Measurements from ENCODE around the gene PERCC1.
A peak's percentile ranks its signal among the peaks of the same experiment; 100 is the strongest.

PERCC1 gene

DNA sequence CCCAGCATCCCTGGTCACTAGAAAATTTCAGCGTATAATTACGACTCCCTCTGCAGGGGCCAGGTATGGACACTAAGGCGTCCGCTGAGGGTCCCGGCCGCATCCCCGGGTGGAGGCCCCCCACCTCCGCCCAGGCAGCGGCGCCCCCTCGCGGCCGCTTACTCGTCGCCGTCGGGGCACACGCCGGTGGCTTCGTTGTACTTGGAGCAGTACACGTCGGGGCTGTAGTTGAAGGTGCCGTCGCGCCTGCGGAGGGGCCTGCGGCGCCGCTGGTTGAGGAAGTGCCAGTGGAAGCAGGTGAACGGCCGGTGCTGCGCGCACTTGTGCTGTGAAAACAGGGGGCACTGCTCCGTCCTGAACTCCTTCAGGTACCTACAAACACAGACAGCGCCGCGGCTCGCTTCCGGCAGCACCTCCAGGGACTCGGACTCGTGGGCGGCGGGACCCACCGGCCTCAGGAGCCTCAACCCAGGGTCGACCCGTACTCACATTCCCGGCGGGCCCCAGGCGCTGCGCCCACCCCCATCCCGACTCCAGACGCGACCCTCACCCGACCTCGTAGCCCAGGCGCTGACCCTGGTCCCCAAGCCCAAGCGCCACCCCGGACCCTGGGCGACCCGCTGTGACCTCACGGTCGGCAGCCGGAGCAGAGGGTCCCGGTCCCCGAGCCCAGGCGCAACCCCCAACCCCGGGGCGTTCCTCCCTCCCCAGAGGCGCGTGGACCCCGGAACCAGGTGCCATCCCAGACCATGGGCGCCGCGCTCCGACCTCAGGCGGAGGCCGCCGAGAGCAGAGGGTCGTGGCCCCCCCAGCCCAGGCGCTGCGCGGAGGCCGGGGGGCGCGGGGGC lies 17.0 kb upstream of the PERCC1 start:
- DNase-seq, result no peak

- peak; percentile 8 for DNase-seq
These were observed 16.2 kb upstream of the PERCC1 start, which contains the start of gene UNKL for GRCh38 chr16:1414532-1415260. Gene UNKL (minus strand): TSS chr16:1414704. CDS start chr16:1414691, 13 bp downstream.

DNA sequence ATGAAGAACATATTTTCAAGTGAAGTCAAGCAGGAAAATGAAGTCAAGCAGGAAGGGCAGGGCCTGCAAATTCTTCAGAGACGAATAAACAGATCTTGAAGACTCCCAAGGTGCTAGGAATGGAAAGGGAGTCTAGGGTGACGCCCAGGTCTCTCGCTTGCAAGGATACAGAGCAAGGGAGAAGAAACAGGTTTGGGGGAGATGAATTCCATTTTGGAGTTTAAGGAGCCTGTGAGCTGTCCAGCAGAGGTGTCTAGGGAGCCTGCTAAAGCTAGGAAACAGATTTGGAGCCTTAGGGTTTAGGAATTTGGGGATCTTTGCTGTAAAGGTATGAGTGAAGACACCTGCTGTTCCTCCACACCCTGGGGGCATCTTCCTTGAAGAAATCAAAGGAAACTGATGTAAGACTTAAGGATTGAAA lies 14.3 kb upstream of the PERCC1 start:
- no peak for DNase-seq

GRCh38 chr16:1420111-1420539 lies 10.8 kb upstream of the PERCC1 start:
- DNase-seq, result no peak

- no peak for DNase-seq
These were observed 8.8 kb upstream of the PERCC1 start for GRCh38 chr16:1422076-1422475.

DNA sequence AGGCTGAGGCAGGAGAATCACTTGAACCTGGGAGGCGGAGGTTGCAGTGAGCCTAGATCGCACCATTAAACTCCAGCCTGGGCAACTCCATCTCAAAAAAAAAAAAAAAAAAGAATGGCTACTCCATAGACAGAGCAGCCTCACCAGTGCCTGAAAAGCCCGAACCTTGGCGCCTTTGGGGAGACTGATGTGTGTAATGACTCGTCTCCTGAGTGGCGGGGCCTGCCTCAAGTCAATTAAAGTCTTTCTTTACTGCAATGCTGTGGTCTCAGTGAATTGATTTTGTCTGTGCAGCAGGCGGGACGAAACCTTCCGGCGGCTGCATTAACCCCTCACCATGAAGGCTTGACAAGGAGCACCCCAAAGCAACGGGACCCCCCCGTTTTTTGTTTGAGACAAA lies 6.8 kb upstream of the PERCC1 start:
- no peak for DNase-seq

DNA sequence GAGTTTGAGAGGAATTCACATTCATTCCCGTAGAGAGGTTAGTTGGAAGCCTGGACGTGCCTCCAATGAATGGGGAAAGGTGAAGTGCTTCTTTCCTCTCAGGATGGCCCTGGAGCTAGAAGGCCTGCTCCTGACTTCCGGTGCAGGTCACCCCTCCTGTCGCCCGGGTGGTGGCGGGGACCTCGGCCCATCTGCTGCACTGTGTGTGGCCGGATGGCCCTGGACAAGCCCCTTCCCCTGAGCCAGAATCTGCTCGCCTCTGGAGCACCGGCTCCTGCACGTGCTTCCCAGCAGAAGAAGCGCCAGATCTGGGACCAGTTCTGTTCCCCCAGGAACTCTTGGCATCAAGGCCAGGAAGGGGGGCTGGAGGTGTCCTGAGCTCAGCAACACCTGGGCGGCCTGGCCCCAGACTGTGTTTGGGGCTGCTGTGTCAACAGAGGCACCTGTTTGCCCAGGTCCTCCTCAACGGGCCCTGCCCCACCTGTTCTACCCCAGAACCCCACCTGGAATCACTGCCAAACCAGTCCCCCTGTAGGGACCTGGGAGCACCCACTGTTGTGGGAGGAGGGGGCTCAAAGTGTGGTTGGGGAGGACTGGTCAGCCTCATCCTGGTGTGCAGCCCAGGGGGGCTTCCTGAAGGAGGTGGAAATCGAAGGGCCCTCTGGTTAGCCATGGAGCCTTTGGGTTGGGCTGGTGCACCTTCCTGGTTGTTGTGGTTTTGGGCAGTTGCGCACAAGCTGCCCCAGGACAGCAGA lies 5.1 kb upstream of the PERCC1 start:
- no peak for DNase-seq

- DNase-seq, result no peak
These were observed 4.0 kb upstream of the PERCC1 start for GRCh38 chr16:1426734-1427471.

DNA sequence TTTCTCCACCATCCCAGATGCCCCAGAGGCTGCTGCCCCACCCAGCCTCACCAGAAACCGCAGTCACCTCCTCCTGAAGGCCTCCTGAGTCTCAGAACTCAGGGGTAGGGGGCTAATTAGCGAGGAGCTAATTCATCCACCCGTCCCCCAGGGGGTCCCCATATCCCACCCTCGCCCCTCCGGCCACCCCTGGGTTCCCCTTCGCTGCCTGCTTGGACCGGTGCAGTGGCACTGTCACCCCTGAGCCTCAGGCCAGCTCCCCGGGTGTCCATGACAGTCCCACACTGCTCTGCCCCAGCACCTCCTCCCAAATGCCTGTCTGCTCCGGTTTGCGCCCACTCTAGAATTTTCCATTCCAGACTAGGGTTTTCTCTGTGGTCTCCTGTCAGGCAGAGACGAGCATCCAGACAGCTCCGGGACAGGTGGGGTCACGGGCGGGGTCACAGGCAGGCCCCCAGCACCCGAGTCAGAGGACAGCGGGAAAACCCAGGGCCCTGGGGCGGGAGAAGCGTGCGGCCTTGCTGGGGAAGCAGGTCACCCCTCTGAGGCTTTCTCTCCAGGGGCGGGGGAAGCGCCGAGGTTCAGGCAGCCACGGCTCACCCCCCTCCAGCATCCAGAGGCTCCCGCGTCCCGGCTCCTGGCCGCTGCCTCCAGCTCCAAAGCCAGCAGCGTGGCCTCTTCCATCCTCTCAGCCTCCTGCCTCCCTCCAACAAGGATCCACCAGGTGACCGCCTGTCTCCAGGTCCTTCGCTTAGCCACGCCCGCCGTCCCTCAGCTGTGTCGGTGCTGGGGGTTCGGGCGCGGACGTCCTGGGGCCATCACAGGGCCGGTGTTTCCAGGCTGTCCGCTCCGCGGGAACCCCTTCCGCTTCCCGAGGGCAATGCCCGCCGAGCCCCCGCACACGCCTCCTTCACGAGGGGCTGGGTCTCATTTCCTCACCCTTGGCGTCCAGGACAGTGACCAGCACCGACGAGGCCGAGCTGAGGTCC lies 3.1 kb upstream of the PERCC1 start:
- DNase-seq, result no peak

DNA sequence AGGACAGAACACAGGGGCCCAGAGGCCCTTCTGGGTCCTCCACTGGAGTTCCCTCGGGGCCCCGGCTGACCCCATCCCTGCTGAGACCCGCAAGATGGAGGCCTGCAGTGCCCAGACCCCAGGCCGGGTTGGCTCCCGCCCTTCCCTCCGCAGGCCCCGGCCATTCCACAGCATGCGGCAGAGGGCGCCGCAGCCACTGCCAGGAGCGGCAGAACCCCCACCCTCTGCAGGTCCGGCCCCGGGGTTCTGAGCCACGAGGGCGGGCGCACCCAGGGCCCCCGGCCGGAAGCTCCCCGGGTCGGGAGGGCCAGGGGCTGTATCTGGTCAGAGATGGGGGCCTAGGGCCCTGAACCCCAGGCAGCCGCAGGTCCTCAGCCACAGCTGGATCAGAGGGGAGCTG lies 2.4 kb upstream of the PERCC1 start:
- DNase-seq, result no peak

- no peak for DNase-seq
These were observed 1.9 kb upstream of the PERCC1 start for GRCh38 chr16:1429012-1429411.

GRCh38 chr16:1429631-1430030 lies 1.2 kb upstream of the PERCC1 start:
- DNase-seq, result no peak

DNA sequence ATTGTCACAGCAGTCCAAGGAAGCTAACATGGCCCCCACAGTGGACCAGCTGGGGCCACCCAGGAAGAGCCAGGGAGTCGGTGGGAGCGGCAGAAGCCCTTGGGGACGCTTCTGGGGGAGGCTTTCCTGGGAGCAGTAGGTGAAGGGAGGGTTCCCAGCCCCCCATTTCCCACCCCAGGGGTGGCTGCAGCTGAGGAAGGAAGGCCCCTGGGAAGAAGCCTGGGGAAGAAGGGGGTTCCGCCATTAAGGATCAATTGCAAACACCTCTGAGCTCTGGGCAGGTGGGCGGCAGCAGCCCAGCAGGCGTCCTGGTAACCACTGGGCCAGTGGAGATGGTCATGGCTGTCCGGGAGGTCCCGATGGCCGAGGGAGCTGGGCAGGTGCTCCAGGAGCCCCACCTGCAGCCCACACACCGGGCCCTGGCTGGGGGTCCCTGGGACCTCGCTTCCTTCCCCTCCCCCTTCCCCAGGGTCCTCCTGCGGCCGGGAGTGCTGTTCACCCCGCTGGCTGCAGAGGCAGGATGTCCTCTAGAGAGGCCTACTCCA lies 592 bp upstream of the PERCC1 start:
- DNase-seq, result no peak

DNA sequence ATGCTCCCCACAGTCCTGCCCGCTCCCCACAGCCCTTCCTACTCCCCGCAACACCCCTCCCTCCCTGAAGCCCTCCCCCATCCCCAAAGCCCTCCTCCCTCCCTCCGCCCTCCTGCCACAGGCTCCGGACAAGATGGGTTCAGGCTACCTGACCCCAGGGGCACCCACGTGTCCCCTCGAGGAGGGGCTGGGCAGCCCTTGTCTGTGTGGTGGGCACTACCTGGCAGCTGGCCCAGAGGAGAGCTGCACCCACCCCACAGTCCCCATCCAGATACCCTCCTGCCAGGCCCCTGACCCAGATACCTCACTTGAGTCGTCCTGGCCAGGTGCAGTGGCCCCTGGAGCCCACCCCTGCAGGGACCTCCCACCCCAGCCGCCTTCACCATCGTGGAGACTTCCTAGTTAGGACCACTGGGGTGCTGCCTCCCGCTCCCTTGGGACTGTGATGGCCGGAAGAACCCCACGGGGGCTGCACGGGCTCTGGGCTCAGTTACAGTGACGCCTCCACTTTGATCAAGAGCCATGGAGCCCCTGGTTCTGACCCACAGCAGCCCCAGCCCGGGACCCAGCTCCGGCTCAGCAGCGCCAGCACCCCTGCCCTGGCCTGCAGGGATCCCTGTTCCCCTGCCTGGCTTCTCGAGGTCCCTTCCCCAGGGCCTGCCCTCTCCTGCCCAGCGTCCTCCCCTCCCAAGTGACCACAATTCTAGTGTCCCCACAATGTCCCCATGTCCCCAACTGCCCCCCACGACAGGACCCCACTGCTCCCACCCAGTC lies 806 bp downstream of the PERCC1 start:
- no peak for DNase-seq

DNA sequence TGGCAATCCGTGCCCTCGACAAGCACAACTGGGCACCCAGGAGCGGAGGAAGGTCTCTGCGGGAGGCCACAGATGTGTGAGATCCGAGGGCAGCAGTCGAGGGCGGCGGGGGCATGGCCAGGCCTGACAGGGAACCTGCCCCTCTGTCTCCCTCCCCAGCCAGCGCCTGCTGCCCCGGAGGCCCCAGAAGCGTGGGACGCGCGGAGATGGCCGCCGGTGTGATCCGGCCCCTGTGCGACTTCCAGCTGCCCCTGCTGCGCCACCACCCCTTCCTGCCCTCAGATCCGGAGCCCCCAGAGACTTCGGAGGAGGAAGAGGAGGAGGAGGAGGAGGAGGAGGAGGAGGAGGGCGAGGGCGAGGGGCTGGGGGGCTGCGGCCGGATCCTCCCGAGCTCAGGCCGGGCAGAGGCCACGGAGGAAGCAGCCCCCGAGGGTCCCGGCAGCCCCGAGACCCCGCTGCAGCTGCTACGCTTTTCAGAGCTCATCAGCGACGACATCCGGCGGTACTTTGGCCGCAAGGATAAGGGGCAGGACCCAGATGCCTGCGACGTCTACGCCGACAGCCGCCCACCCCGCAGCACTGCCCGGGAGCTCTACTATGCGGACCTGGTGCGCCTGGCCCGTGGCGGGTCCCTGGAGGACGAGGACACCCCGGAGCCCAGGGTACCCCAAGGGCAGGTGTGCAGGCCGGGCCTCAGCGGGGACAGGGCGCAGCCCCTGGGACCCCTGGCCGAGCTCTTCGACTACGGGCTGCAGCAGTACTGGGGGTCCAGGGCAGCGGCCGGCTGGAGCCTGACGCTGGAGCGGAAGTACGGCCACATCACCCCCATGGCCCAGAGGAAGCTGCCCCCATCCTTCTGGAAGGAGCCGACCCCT lies 1.7 kb downstream of the PERCC1 start:
- no peak for DNase-seq

GRCh38 chr16:1433263-1433560 lies 2.3 kb downstream of the PERCC1 start:
- DNase-seq, result no peak

GRCh38 chr16:1433756-1434155 lies 2.9 kb downstream of the PERCC1 start:
- no peak for DNase-seq

DNA sequence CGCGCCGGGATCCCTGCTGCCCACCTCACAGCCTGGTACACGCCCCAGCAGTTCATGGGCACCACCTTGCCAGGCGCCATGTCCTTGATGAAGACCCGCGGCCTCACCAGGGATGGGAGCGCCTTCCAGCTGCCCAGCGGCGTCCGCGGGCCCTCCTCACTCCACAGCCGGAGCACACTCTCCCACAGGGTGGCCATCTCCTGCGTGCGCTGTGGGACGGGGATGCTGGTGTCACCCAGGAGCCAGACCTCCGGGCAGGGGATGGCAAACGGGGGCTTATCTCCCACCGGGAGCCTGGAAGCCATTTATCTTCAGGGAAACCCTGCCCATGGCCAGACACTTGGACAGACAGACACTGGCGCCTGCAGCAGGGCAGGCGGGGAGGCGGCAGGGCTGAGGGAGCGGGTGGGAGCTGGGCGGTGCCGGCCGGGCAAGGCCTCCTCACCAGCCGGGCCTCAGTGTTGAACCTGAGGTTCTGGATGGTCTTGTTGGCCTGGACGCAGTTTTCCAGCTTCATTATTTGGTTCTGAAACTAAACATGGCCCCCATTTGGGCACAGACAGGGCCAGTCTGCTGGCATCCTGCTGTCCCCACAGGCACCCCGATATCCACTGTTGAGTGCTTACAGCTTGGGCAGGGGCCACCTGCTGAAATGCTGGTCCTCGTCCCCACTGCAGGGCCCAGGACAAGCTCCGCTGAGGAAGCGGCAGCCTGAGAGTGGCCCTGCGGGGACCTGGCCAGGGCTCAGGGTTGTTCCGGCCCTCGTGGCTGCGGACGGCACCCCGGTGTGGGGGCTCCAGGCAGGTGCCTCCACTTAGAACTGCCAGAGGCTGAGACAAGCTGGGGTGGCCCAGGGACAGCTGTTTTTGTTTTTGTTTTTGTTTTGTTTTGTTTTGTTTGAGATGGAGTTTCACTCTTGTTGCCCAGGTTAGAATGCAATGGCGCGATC lies 4.0 kb downstream of the PERCC1 start:
- DNase-seq, result no peak
